GM12878 (cell line): ENCODE data around the gene SQSTM1. TPM values are rescaled to one million over a fixed set of nuclear protein-coding genes. Genes with fewer than 3 reads are reported as not detected.

Experiments used
- ATAC-seq: fragments of 200-7000 bp; cut with Tn5 transposase; 3 replicates; pipeline ENCODE4 v1.9.1; 2020; ENCODE audit warnings: mild to moderate bottlenecking, moderate library complexity
- BruUV-seq: library from RNA; stranded (reverse); fragments of 400-500 nt; replicated peaks from 2 replicates; lab custom pipeline; 2021; lab: Mats Ljungman, UMichigan
- CTCF ChIA-PET: fragments of 300-600 bp; sonication (Branson Sonifier 250); formaldehyde crosslinking; extraction: SDS; loops from one replicate; lab custom pipeline; 2021; ENCODE audit warnings: inconsistent platforms; lab: Yijun Ruan, JAX
- POLR2A ChIA-PET: fragments of 350-600 bp; formaldehyde crosslinking; extraction: SDS; loops from one replicate; lab custom pipeline; 2021; ENCODE audit warnings: inconsistent platforms; lab: Charles Lee
- RAD21 ChIA-PET: fragments of 300-600 bp; sonication (Branson Sonifier 250); formaldehyde crosslinking; loops from one replicate; lab custom pipeline; 2023; ENCODE audit warnings: antibody characterized with exemption; ENCODE audit not compliant: unreplicated experiment; lab: Charles Lee
- SMC1A ChIA-PET: fragments of 300-600 bp; sonication (Branson Sonifier 250); formaldehyde crosslinking; loops from one replicate; lab custom pipeline; 2023; ENCODE audit not compliant: unreplicated experiment, uncharacterized antibody; lab: Charles Lee
- DNase-seq: peaks from one replicate; pipeline ENCODE4 v3.0.0-alpha.2; 2011; ENCODE audit warnings: low read depth, low spot score
- FAIRE-seq: peaks from 3 replicates; lab custom pipeline; 2011; peaks lifted over from hg19 to GRCh38; lab: Jason Lieb, UNC
- H2AFZ ChIP-seq: 2 replicates; pipeline ENCODE4 v1.6.0; 2011; ENCODE audit warnings: low read depth, low read length, control low read depth; ENCODE audit not compliant: control insufficient read depth
- H3K27ac ChIP-seq: 2 replicates; pipeline ENCODE4 v1.5.1; 2011; ENCODE audit warnings: control low read depth; ENCODE audit not compliant: control insufficient read depth, insufficient read depth
- H3K27me3 ChIP-seq, 2 experiments: replicated peaks in 1 of 2; 2 replicates each; pipeline versions ENCODE4 v1.6.0 to v1.6.1; 2011; ENCODE audit warnings: low read length in 1 of 2; ENCODE audit not compliant: control insufficient read depth in 2 of 2, insufficient read depth in 2 of 2
- H3K36me3 ChIP-seq, 2 experiments: 2 replicates each; pipeline ENCODE4 v1.5.1; 2011; ENCODE audit warnings: low read length in 1 of 2; ENCODE audit not compliant: control insufficient read depth in 2 of 2, insufficient read depth in 2 of 2
- H3K4me1 ChIP-seq: 2 replicates; pipeline ENCODE4 v1.6.1; 2011; ENCODE audit warnings: mild to moderate bottlenecking, low read length, moderate library complexity, mixed read lengths; ENCODE audit not compliant: control insufficient read depth, insufficient read depth
- H3K4me2 ChIP-seq: 2 replicates; pipeline ENCODE4 v1.6.0; 2011; ENCODE audit warnings: control low read depth; ENCODE audit not compliant: control insufficient read depth, insufficient read depth
- H3K4me3 ChIP-seq: fragments of 200-600 bp; sonication (generic); 2 replicates; pipeline ENCODE4 v1.5.1; 2016
- H3K79me2 ChIP-seq: 2 replicates; pipeline ENCODE4 v1.6.0; 2011; ENCODE audit warnings: low read length; ENCODE audit not compliant: control insufficient read depth, insufficient read depth
- H3K9ac ChIP-seq: 2 replicates; pipeline ENCODE4 v1.8.0; 2011; ENCODE audit warnings: low read length, control low read depth, mixed read lengths; ENCODE audit not compliant: control insufficient read depth, insufficient read depth
- H3K9me3 ChIP-seq: replicated peaks from 3 replicates; pipeline ENCODE4 v1.5.1; 2011; ENCODE audit warnings: mild to moderate bottlenecking, low read length; ENCODE audit not compliant: control insufficient read depth, insufficient read depth
- H4K20me1 ChIP-seq: 2 replicates; pipeline ENCODE4 v1.6.0; 2011; ENCODE audit not compliant: control insufficient read depth, insufficient read depth
- ATF2 ChIP-seq: IDR thresholded peaks from 2 replicates; pipeline ENCODE4 v1.6.1; 2012; ENCODE audit warnings: low read length, inconsistent platforms
- FOXM1 ChIP-seq: IDR thresholded peaks from 2 replicates; pipeline ENCODE4 v1.6.1; 2012; ENCODE audit warnings: low read depth, mild to moderate bottlenecking, inconsistent platforms, low read length, moderate library complexity
- HDGF ChIP-seq: fragments of 450-650 bp; IDR thresholded peaks from 2 replicates; pipeline ENCODE4 v1.6.1; 2016; ENCODE audit warnings: antibody characterized with exemption
- MLLT1 ChIP-seq: fragments of 450-650 bp; IDR thresholded peaks from 2 replicates; pipeline ENCODE4 v1.6.1; 2016; ENCODE audit warnings: mild to moderate bottlenecking
- RBBP5 ChIP-seq: fragments of 200-600 bp; sonication (generic); conservative IDR thresholded peaks from 2 replicates; pipeline ENCODE4 v1.6.1; 2016
- WGBS: methylation state at CpG from one replicate; pipeline ENCODE4 v1.1.6; 2016; ENCODE audit warnings: low lambda C conversion rate; ENCODE audit not compliant: insufficient replicate concordance, insufficient coverage; ENCODE audit errors: missing lambda C conversion rate; 5-methylcytosine and 5-hydroxymethylcytosine counted together
- in situ Hi-C: fragments of 300-500 bp; cut with MboI; formaldehyde crosslinking; loops from 9 replicates; pipeline ENCODE4 v1.14.3; 2018; ENCODE audit warnings: mixed read lengths
- intact Hi-C: fragments of 100-400 bp; cut with micrococcal nuclease; formaldehyde crosslinking; loops from one replicate; pipeline ENCODE4 v1.14.2; 2022; ENCODE audit not compliant: unreplicated experiment
- polyA plus RNA-seq, 11 experiments: library from polyadenylated mRNA; depleted of rRNA in 4 of 11; unstranded in 6 of 11; stranded (reverse) in 5 of 11; fragments of >200 nt; fragmentation: Nextera tagmentation in 4 of 11; fragmentation: Illumina TruSeq in 1 of 11; extraction: Ambion mirVana in 4 of 11; extraction: Trizol in 1 of 11; gene quantifications; 1 replicate in 1 of 11; 2 replicates in 10 of 11; pipeline versions ENCODE4 v1.2.1 to v1.2.3, GENCODE V29; 2011 to 2016; ENCODE audit warnings: inconsistent platforms in 2 of 11, missing spikeins in 2 of 11, low read depth in 1 of 11
- total RNA-seq, 4 experiments: library from RNA; depleted of rRNA in 3 of 4; stranded (reverse); fragments of >200 nt in 3 of 4; fragmentation: Illumina TruSeq in 1 of 4; extraction: Trizol in 1 of 4; gene quantifications; 2 replicates each; pipeline versions ENCODE4 v1.2.1 to v1.2.3, GENCODE V29; 2013 to 2021

SQSTM1 gene
- total and polyA plus RNA-seq, 10 of the 15 experiments (the other 5 are each of a cell fraction or from before 2014, with no cell fraction given) = 6.3 to 138 (median 62.1) TPM

- Histone ChIP-seq H3K9me3 (no peaks in the 10 kb centered on the region), H3K27ac (no peak overlapping the region), H3K4me3 (no peak overlapping the region), H3K79me2 (peaks cover 11% of the 10 kb centered on the region), H3K27me3 (no peaks in the 10 kb centered on the region), H3K36me3 (no peaks in the 10 kb centered on the region; a peak in 1 of 4 replicates), H4K20me1 (no peaks in the 10 kb centered on the region)
- CTCF ChIA-PET = no interaction called here
- BruUV-seq = no TSS peak
- DNase-seq (no peak), FAIRE-seq (no peak), ATAC-seq (no peak)
- in situ Hi-C loops = loop anchor here (10.0 to 25.0 kb wide), 2 partner anchors 996 to 1692 kb away; partner anchors contain the start of gene MGAT1
- intact Hi-C loops = no loop called here
- TF ChIP-seq ATF2 = no peak
- TF ChIP-seq HDGF = no peak
- no peak for TF ChIP-seq FOXM1
- TF ChIP-seq MLLT1 = 0 out of 2 replicates have a peak, but pooled peaks have one; percentile 32
- TF ChIP-seq RBBP5 = no peak
- TF ChIP-seq, all 136 proteins: peak for 1
- H2AFZ ChIP-seq = peak overlapping the region; percentile 10; the same call in 1 of the 2 replicates
- ChIA-PET POLR2A (no interaction called here), SMC1A (no interaction called here), RAD21 (no interaction called here)
- peak overlapping the region; percentile 58; the same call in 1 of the 2 replicates for H3K9ac ChIP-seq
- 87% methylated on average over 23 of the region's 23 CpGs for WGBS
- H3K4me1 ChIP-seq = peaks cover 28% of the 10 kb centered on the region
- H3K4me2 ChIP-seq = peak overlapping the region; percentile 91; the same call in 1 of the 2 replicates
These were observed 4.3 kb upstream of the SQSTM1 start for GRCh38 chr5:179816401-179816795.
